ENCODE results near the gene ANKRD34A.

DNA sequence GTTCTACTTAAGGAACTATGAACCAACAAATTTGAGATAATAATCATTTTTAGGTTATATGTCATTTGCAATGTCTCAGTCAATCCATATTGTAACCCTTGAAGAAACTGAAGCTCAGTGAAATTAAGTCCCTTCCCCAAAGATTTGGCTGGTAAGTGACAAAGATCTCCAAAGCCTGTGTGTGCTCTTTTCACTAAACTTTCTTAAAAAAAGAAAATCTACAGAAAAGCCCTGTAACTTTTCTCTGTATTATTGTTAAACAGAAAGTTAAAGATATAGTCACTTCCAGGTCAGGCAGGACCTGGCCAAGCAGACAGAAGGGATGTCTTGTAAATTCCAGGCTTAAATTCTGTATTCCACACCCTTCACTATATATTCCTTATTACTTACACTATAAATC, 8.0 kb downstream of the ANKRD34A start:
- TF ChIP-seq, protein P1, sequence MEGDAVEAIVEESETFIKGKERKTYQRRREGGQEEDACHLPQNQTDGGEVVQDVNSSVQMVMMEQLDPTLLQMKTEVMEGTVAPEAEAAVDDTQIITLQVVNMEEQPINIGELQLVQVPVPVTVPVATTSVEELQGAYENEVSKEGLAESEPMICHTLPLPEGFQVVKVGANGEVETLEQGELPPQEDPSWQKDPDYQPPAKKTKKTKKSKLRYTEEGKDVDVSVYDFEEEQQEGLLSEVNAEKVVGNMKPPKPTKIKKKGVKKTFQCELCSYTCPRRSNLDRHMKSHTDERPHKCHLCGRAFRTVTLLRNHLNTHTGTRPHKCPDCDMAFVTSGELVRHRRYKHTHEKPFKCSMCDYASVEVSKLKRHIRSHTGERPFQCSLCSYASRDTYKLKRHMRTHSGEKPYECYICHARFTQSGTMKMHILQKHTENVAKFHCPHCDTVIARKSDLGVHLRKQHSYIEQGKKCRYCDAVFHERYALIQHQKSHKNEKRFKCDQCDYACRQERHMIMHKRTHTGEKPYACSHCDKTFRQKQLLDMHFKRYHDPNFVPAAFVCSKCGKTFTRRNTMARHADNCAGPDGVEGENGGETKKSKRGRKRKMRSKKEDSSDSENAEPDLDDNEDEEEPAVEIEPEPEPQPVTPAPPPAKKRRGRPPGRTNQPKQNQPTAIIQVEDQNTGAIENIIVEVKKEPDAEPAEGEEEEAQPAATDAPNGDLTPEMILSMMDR (conservative IDR thresholded peaks at IDR 0.05 in 1 of 2, IDR thresholded peaks at IDR 0.05 in 1 of 2; ENCODE audit: low read depth in 1 of 2, low read length in 2 of 2): no peak
- TF ChIP-seq EZH2 (IDR thresholded peaks at IDR 0.05; ENCODE audit: low read length, missing control alignments): no peak

Data from fibroblast of lung (primary cell).